ENCODE data around the gene NSUN5.
A peak's percentile ranks its signal among the peaks of the same experiment; 100 is the strongest.
"Not testable (repeated sequence)": the region's sequence is repeated elsewhere in the genome, so short reads cannot be mapped to it uniquely, and the experiment has no call there.

The NSUN5 gene

GRCh38 chr7:73308665-73309214 is at the start of gene NSUN5:
Gene NSUN5, minus strand, starts transcription at chr7:73308826. Its CDS starts 36 bp downstream, at chr7:73308790.
- peak; percentile 64 for DNase-seq (ENCODE audit: low spot score)

- no peak for DNase-seq (ENCODE audit: low spot score)
These were observed 47.5 kb upstream of the NSUN5 start for GRCh38 chr7:73356159-73356558.

GRCh38 chr7:73354821-73355220 is 46.2 kb upstream of the NSUN5 start:
- no peak for DNase-seq (ENCODE audit: low spot score)

GRCh38 chr7:73354196-73354595 is 45.6 kb upstream of the NSUN5 start:
- DNase-seq (ENCODE audit: low spot score) = no peak

GRCh38 chr7:73353243-73353642 is 44.6 kb upstream of the NSUN5 start:
- DNase-seq (ENCODE audit: low spot score) = no peak

GRCh38 chr7:73352784-73353183 is 44.2 kb upstream of the NSUN5 start:
- DNase-seq (ENCODE audit: low spot score) = no peak

GRCh38 chr7:73351447-73352167 is 43.0 kb upstream of the NSUN5 start:
- no peak for DNase-seq (ENCODE audit: low spot score)

- DNase-seq (ENCODE audit: low spot score) = no peak
These were observed 41.9 kb upstream of the NSUN5 start for GRCh38 chr7:73350306-73351068.

- DNase-seq (ENCODE audit: low spot score) = no peak
These were observed 41.1 kb upstream of the NSUN5 start for GRCh38 chr7:73349763-73350162.

- no peak for DNase-seq (ENCODE audit: low spot score)
These were observed 37.3 kb upstream of the NSUN5 start for GRCh38 chr7:73345951-73346350.

- DNase-seq (ENCODE audit: low spot score) = no peak
These were observed 36.9 kb upstream of the NSUN5 start for GRCh38 chr7:73345538-73345937.

GRCh38 chr7:73343671-73344380 is 35.2 kb upstream of the NSUN5 start:
- peak; percentile 63 for DNase-seq (ENCODE audit: low spot score)

GRCh38 chr7:73342645-73343044 is 34.0 kb upstream of the NSUN5 start:
- peak; percentile 73 for DNase-seq (ENCODE audit: low spot score)

- DNase-seq (ENCODE audit: low spot score) = no peak
These were observed 33.3 kb upstream of the NSUN5 start for GRCh38 chr7:73341877-73342276.

- DNase-seq (ENCODE audit: low spot score) = no peak
These were observed 31.9 kb upstream of the NSUN5 start for GRCh38 chr7:73340514-73340913.

- DNase-seq (ENCODE audit: low spot score) = no peak
These were observed 29.7 kb upstream of the NSUN5 start for GRCh38 chr7:73338321-73338720.

GRCh38 chr7:73332447-73332846 is 23.8 kb upstream of the NSUN5 start:
- no peak for DNase-seq (ENCODE audit: low spot score)

GRCh38 chr7:73330772-73331171 is 22.1 kb upstream of the NSUN5 start:
- no peak for DNase-seq (ENCODE audit: low spot score)

- DNase-seq (ENCODE audit: low spot score) = peak; percentile 17
These were observed 21.4 kb upstream of the NSUN5 start for GRCh38 chr7:73329861-73330581.

GRCh38 chr7:73328696-73329095 is 20.1 kb upstream of the NSUN5 start:
- no peak for DNase-seq (ENCODE audit: low spot score)

GRCh38 chr7:73327922-73328321 is 19.3 kb upstream of the NSUN5 start, which contains the start of the genes FKBP6 and TRIM50:
Gene FKBP6, plus strand, starts transcription at chr7:73328161. Its CDS starts 268 bp downstream, at chr7:73328429.
Gene TRIM50, minus strand, starts transcription at chr7:73328082. Its CDS starts 3,295 bp downstream, at chr7:73324787.
- not testable (repeated sequence) for DNase-seq (ENCODE audit: low spot score)

GRCh38 chr7:73327449-73327848 is 18.8 kb upstream of the NSUN5 start:
- not testable (repeated sequence) for DNase-seq (ENCODE audit: low spot score)
